Left renal pelvis (tissue), 4 donors: ENCODE measurements around the gene XXYLT1. TPM values are rescaled to one million over a fixed set of nuclear protein-coding genes. Genes with fewer than 3 reads are reported as not detected.

Source experiments
- DNase-seq, 4 donors: peaks; one replicate each; pipeline ENCODE4 v3.0.0-alpha.2; 2013; ENCODE audit warnings: low read depth in 4 of 4, low spot score in 3 of 4
- polyA plus RNA-seq, 4 donors: library from polyadenylated mRNA; unstranded; fragments of 120-200 nt; gene quantifications; one replicate each; pipeline ENCODE4 v1.2.1, GENCODE V29; 2013; ENCODE audit not compliant: insufficient read length in 4 of 4

The XXYLT1 gene
- polyA plus RNA-seq, 4 donors: 27.8 to 46.3 (median 30.5) TPM

- DNase-seq: no peak
Observed at GRCh38 chr3:195071916-195072820, 198.8 kb downstream of the XXYLT1 start.

GRCh38 chr3:195071011-195071728 is 199.8 kb downstream of the XXYLT1 start:
- no peak for DNase-seq

- no peak for DNase-seq
Observed at GRCh38 chr3:195070336-195070735, 200.6 kb downstream of the XXYLT1 start.

GRCh38 chr3:195069501-195070251 is 201.3 kb downstream of the XXYLT1 start:
- DNase-seq: no peak

GRCh38 chr3:195068084-195069080 is 202.6 kb downstream of the XXYLT1 start:
- no peak for DNase-seq

- DNase-seq: no peak
Observed at GRCh38 chr3:195066441-195066841, 204.5 kb downstream of the XXYLT1 start.

- no peak for DNase-seq
Observed at GRCh38 chr3:195065864-195066185, 205.1 kb downstream of the XXYLT1 start.

- no peak for DNase-seq
Observed at GRCh38 chr3:195065142-195065863, 205.7 kb downstream of the XXYLT1 start.

GRCh38 chr3:195064300-195064931 is 206.5 kb downstream of the XXYLT1 start:
- no peak for DNase-seq

GRCh38 chr3:195063581-195064193 is 207.3 kb downstream of the XXYLT1 start:
- DNase-seq: no peak

GRCh38 chr3:195062866-195063540 is 208.0 kb downstream of the XXYLT1 start:
- no peak for DNase-seq

- no peak for DNase-seq
Observed at GRCh38 chr3:195061756-195062655, 209.0 kb downstream of the XXYLT1 start.

- DNase-seq: no peak
Observed at GRCh38 chr3:195060531-195061291, 210.2 kb downstream of the XXYLT1 start.

GRCh38 chr3:195060217-195060481 is 210.8 kb downstream of the XXYLT1 start:
- no peak for DNase-seq

- DNase-seq: no peak
Observed at GRCh38 chr3:195059471-195060216, 211.3 kb downstream of the XXYLT1 start.

GRCh38 chr3:195059006-195059350 is 212.0 kb downstream of the XXYLT1 start:
- DNase-seq: no peak
